AG09309 (cell line): ENCODE measurements around the gene KIAA1671.

Source experiments
- DNase-seq: peaks from one replicate; pipeline ENCODE4 v3.0.0-alpha.2; 2010; ENCODE audit warnings: low read depth
- H3K4me3 ChIP-seq: 2 replicates; pipeline ENCODE4 v1.5.1; 2011; ENCODE audit warnings: mild to moderate bottlenecking, low read depth, low read length, moderate library complexity; ENCODE audit not compliant: control insufficient read depth
- CTCF ChIP-seq: IDR thresholded peaks from 2 replicates; pipeline ENCODE4 v1.5.1; 2011; ENCODE audit warnings: mild to moderate bottlenecking, low read depth, low read length, inconsistent platforms; ENCODE audit not compliant: insufficient read depth, control insufficient read depth; ENCODE audit errors: missing control alignments

Gene KIAA1671

GRCh38 chr22:24994070-24994763 is 41.7 kb downstream of the KIAA1671 start:
- no peak for DNase-seq
- TF ChIP-seq CTCF, result no peak

GRCh38 chr22:24995649-24996180 is 43.2 kb downstream of the KIAA1671 start:
- TF ChIP-seq CTCF, result no peak
- DNase-seq, result no peak
- no peak overlapping the region for H3K4me3 ChIP-seq

More at GRCh38 chr22:24994070-24994763, 41.7 kb downstream of the KIAA1671 start:
- H3K4me3 ChIP-seq, result no peak overlapping the region

DNA sequence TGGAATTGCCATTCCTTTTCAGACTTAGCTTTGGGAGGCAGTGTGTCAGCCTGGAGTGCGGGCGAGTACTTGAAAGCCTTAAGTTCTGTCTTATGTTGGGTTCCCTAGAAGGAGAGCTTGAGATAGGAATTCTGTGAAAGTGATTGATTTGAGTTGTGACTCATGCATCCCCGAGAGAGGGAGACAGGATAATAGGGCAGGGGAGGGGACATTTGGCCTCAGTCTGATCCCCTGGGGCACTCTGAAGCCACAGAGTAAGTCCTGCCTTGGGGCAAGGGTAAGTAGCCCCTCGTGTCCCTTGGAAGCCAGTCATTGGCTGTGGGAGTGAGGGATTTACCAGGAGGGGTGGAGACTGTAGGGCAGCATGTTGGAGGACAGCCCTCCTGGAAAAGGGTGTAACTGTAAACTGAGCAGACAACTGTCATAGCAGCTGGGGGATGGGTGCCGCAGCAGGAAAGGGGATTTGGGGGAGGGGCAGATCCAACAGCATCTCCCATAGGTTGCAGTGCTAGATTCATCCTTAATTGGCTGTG is 44.0 kb downstream of the KIAA1671 start:
- TF ChIP-seq CTCF, result no peak
- H3K4me3 ChIP-seq, result no peak overlapping the region
- no peak for DNase-seq

GRCh38 chr22:24997023-24997422 is 44.5 kb downstream of the KIAA1671 start:
- no peak for DNase-seq
- H3K4me3 ChIP-seq, result no peak overlapping the region

DNA sequence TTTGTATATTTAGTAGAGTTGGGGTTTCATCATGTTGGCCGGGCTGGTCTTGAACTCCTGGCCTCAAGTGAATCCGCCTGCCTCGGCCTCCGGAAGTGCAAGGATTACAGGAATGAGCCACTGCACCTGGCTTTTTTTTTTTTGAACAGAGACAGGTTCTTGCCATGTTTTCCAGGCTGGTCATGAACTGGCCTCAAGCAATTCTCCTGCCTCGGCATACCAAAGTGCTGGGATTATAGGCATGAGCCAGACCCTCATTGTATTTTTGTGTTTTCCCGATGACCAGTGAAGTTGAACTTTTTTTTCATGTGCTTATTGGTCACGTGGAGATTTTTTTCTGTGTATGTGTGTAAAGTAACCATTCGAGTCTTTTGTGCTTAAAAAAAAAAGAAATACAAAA is 48.2 kb downstream of the KIAA1671 start:
- TF ChIP-seq CTCF, result no peak
- DNase-seq, result no peak
- no peak overlapping the region for H3K4me3 ChIP-seq

More at GRCh38 chr22:24997023-24997422, 44.5 kb downstream of the KIAA1671 start:
- TF ChIP-seq CTCF, result no peak

GRCh38 chr22:25002241-25002985 is 49.9 kb downstream of the KIAA1671 start:
- no peak for TF ChIP-seq CTCF
- no peak for DNase-seq
- H3K4me3 ChIP-seq, result no peak overlapping the region
